ENCODE data around the gene ZNF581.

The ZNF581 gene

DNA sequence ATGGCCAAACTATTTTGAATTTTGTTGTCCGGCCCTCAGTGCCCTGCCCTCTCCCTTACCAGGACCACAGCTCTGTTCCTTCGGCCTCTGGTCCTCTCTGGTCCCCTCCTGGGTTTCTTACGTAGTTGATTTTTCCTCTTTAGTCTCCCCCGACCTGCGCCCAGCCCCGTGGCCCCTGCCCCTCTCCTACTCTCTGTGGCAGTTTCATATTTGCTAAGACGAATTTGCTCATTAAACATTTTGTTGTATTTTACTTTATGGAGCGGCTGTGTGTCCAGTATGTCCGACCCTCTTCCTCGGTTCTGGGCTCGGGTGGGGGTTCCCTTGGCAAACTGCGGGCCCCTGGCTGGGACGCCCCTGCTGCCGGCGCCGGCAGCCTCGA lies 31.0 kb downstream of the ZNF581 start:
- in situ Hi-C loops (cut with MboI; ENCODE audit: low pct_unique_long_range_greater_than_20kb, low sequenced_read_pairs) = no loop called here
- no peak for DNase-seq

DNA sequence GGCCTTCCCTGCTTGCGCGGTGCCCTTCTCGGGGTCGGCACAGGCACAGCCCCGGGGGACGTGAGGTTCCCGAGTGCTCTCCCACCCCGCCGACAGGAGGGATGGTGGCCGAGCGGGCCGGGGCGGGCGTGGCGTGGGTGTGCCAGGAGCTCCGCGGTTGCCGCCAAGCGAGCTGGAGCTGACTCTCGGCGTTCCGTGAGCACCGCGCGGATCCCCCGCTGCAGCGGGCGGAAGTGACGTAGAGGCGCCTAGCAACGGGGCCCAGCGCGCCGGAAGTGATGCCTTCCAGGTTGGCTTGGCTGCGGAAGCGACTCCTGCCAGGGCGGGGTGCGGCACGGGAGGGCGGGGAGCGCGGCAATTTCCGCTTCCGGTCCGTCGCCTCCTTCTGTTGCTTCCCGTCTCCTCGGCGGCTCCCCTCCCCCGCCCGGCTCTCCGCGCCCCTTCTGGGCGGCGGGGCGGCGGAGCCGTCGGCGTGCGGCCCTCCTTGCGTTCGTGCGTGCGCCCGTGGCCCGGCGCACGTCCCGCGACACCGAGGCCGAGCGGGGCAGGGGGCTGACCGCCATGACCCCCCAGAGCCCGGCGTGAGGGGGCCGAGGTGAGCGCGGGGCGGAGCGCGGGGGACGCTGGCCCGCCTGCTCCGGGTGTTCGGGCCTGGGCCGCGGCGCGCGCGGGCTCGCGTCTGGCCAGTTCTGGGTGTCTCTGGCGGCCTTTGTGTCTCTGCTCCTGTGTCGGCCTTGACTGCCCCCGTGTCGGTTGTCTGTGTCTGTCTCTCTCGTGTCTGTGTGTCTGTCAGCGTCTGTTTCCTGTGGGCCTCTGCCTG lies 31.6 kb downstream of the ZNF581 start, which contains the start of gene EPN1:
Gene EPN1 (plus strand): TSS at position 386 of the 820 bp plus-strand sequence. CDS start 3,402 bp downstream, outside the sequence.
- in situ Hi-C loops (cut with MboI; ENCODE audit: low pct_unique_long_range_greater_than_20kb, low sequenced_read_pairs) = no loop called here
- DNase-seq = peak; percentile 97

DNA sequence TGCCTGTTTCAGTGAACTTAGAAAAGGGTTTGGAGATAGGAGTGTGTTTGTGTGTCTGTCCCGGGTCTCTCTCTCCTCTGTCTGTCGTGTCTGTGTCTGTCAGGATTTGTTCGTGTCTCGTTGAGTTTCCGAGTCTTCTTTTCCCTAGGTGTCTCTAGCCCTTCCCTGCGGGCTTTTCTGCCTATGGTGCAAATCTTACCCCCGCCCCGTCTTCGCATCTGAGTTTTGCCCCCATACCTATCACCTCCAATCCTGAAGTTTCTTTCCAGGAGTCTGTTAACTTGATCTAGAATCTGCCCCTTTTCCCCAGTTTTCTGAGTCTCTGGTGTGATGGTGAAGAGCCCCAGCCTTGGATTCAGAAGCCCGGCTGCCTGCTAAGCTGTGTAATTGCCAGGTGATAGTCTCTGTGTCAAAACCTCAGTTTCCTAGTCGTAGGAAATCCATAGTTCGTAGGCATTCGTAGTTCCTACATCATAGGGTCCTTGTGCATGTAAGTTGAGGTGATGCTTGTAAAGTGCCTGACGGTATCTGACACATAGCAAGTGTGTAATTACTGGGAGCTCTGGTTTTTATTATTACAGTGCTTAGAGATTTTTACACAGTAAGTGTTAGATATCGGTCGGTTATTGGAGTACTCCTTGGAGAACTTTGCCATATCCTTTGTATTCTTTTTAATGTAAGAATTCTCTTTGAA lies 32.4 kb downstream of the ZNF581 start:
- in situ Hi-C loops (cut with MboI; ENCODE audit: low pct_unique_long_range_greater_than_20kb, low sequenced_read_pairs) = no loop called here
- no peak for DNase-seq

DNA sequence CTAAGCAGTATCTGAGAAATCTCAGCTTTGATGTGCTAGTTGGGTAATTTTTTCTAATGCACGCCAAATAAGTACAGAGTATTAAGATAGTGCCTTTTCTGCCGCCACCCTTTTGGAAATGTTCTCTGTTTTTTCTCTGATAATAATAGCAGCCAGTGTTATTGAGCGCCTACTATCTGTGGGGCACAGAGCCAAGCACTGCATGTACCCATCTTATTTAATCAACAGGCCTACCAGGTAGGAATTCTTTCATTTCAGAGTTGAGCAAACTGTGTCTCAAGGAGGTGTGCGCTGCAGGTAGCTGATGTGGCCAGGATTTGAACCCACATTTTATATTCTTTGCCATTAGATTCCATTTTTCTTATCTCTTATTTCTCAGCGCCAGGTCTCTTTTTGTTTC lies 32.9 kb downstream of the ZNF581 start:
- DNase-seq = no peak
- in situ Hi-C loops (cut with MboI; ENCODE audit: low pct_unique_long_range_greater_than_20kb, low sequenced_read_pairs) = no loop called here

DNA sequence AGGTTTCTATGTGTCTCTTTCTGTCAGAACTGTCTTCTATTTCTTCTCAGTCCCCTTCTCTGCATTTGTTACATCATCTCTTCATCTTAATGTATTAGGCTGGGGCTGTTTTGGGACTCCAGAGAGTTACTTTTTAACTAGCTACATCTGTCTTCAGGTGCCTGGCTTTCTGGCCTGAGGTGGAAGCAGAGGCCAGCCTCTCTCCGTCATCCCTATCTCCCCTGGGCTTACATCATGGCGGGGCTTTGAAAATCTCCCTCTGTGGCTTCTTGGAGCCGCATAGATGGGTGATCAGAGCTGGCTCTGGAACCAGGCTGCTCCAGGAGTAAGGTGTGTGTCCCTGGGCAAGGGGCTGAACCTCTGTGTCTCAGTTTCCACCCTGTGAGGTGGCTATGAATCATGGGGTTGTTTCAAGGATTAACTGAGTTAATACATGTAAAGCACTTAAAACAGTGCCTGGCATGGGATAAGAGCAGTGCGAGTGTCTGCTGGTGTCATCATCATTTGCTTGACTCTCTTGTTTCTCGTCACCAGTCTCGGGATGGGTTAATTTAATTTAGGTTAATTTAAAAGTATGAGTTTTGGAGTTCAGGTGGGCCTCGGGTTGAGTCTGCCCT lies 33.5 kb downstream of the ZNF581 start:
- no peak for DNase-seq
- in situ Hi-C loops (cut with MboI; ENCODE audit: low pct_unique_long_range_greater_than_20kb, low sequenced_read_pairs) = no loop called here

DNA sequence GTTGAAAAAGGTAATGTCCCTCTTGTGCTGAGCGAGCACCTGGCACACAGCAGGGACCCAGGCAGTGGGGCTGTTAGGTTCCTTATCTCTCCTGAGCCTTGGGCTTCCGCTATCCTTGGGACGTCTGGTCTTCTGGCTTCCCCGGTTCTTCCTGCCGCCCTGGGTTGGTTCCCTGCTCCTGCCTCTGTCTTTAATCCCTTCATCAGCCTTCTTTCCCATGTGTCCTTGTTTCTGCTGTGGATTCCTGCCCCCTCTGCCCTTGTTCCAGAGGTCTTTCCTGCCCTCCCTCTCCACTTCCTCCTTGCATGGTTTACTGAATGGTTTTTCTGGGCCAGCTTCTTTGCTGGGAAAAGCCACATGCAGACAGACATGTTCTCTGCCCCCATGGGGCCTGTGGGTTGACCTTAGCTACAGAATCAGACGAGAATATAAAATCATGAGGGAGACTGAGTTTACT lies 34.2 kb downstream of the ZNF581 start:
- in situ Hi-C loops (cut with MboI; ENCODE audit: low pct_unique_long_range_greater_than_20kb, low sequenced_read_pairs) = no loop called here
- no peak for DNase-seq

DNA sequence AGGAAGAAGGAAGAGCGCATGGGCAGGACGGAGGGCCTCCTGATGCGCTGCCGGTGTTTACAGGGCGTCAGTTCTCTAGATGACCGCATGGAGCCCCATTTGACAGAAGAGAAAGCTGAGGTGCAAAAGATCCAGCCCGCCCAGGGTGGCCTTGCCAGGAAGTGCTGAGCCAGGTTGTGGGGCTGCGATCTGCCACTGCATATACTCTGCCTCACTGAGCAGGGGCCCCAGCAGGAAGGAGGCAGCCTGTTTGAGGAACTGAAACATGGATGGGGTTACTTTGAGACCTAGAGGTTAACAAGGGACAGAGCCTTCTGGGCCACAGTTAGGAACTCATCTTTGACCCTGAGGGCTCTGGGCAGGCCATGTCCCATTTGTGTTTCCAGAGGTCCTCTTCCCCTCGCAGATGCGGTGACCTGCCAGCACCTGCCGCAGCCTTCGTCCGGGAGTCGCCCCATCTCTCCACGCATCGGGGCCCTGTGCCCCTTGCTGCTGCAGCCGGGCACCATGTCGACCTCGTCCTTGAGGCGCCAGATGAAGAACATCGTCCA lies 34.7 kb downstream of the ZNF581 start:
- in situ Hi-C loops (cut with MboI; ENCODE audit: low pct_unique_long_range_greater_than_20kb, low sequenced_read_pairs) = no loop called here
- DNase-seq = peak; percentile 64

DNA sequence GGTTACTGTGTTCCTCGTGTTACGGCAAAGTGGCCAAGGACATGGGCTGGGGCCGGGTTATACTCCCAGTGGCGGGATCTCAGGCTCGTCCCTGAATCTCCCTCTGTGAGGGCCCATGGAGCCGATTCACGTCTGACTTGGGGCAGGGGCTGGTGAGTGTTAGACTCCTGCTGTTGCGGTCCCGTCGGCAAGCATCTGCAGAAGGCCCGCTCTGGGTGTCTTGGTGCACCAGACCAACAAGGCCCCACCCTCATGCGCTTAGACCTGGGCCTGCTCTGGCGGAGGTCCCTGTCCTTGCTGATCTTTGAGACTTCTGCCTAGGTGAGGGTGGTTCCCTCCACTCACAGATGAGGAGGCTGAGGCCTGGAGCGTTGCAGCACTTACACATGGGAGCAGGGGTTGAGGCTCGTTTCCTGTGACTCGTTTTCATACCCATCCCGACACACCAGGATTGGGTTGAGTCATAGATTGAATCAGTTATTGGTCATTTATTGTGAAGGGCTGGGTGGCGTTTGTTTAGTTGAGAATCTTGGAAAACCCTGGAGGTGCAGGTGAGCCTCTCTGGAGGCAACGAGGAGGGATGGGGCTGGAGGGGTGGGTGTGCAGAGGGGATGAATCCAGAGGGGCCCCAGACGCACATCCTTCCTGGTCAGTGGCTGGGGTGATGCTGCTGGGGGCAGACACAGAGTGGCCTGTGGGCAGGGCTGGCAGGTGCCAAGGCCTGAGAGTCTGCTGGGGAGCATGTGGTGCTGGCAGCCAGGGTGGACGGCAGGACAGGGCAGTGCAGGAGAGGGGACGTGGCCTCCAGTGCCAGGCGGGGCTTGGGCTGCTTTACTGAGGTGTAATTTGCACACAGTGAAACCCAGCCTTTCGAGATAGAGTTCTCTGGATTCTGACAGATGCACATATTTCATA lies 36.2 kb downstream of the ZNF581 start:
- DNase-seq = no peak
- in situ Hi-C loops (cut with MboI; ENCODE audit: low pct_unique_long_range_greater_than_20kb, low sequenced_read_pairs) = no loop called here

DNA sequence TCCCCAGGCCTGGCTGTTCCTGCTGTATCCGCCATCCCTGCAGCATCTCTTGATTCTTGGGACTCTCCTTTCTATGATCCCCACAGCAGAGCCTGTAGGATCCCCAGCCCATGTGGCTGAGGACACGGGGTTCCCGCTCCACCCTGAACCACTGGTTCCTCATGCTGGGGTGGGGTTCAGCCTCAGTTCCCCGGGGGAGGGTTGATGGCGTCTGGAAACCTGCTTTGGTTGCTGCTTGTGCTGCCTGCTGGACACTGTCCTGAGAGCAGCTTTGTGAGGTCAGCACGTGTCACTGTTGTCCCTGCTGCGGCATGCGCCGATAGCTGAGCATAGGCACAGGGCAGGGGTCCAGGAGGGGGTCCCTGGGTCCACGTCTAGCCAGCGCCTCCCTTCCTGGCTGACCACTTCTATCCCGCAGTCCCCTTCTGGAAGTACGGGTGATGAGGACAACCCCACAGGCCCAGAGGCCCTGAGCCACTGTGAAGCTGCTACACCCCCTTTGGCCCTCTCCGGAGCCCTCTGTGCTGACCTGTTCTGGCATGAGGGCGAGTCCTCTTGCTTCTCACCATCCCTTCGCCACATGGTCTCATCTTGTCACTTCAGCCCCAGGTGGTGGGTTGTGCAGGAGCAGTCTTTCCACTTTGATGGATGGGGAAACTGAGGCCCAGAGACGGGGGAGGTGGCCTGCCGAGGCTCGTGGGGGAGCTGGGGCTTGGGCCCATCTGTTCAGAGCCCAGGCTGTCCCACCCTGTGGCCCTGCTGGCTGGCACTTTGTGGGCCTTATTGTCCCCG lies 37.1 kb downstream of the ZNF581 start:
- in situ Hi-C loops (cut with MboI; ENCODE audit: low pct_unique_long_range_greater_than_20kb, low sequenced_read_pairs) = no loop called here
- no peak for DNase-seq

DNA sequence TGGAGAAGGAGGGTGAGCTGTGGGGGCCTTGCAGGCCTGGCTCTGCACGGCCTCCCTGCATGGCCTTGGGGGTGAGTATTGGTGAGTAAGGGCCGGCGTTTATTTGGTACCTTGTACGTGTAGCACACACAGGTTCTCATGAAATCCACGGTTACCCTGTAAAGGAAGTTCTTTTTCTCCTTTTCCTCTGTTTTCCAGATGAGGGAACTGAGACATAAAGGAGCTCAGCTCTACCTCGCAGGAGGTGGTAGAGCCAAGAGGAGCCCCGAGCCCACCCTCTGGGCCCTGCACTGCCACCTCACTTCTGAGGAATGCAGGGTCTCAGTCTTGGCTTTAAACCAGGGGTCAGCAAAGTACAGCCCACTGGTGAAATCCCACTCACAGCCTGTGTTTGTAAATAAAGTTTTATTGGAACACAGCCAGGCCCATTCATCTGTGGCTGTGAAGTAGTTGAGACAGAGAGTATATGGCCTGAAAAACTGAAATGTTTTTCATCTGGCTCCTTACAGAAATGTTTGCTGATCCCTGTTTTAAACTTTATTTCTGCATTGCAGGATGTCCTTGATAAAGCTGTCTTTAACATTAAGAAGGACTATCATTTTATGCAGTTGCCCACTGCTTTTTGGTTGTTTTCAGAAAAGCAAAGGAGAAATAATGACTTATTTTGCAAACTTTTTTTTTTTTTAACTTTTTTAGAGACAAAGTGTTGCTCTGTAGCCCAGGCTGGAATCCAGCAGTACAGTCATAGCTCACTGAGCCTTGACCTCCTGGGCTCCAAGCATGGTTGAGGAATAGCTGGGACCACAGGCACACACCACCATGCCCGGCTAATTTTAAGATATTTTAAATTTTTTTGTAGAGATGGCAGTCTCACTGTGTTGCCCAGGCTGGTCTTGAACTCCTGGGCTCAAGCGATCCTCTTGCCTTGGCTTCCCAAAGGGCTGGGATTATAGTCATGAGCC lies 38.0 kb downstream of the ZNF581 start:
- no peak for DNase-seq
- in situ Hi-C loops (cut with MboI; ENCODE audit: low pct_unique_long_range_greater_than_20kb, low sequenced_read_pairs) = no loop called here

DNA sequence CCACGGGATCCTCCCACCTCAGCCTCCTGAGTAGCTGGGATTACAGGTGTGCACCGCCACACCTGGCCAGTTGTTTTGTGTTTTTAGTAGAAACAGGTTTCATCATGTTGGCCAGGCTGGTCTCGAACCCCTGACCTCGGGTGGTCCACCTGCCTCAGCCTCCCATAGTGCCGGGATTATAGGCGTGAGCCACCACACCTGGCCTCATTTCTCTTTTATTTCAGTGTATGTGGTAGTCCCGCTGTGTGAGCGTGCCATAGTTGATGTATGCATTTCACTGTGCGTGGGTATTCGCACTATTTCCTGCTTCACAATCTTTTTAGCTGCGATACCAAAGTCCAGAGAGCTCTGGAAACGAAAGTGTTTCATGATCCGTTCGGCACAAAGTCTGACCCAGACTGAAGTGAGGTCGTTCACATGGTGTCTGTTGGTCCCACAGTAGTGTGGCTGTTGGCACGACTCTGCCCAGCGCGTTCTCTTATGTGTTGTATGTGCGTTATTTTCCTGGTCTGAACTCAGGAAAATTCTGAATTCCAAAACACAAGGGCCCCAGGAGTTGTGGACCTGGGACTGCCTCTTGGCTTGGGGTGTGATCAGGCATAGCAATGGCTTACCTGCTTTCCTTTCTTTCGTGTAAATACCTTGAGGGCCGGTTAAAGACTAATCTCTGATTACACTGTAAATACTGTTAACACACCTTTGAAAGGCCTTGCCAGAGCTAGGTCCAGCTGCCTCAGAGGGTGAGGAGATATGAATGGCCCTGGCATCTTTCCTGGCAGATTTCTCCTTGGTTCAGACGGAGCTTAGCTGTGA lies 40.2 kb downstream of the ZNF581 start:
- in situ Hi-C loops (cut with MboI; ENCODE audit: low pct_unique_long_range_greater_than_20kb, low sequenced_read_pairs) = no loop called here
- no peak for DNase-seq

DNA sequence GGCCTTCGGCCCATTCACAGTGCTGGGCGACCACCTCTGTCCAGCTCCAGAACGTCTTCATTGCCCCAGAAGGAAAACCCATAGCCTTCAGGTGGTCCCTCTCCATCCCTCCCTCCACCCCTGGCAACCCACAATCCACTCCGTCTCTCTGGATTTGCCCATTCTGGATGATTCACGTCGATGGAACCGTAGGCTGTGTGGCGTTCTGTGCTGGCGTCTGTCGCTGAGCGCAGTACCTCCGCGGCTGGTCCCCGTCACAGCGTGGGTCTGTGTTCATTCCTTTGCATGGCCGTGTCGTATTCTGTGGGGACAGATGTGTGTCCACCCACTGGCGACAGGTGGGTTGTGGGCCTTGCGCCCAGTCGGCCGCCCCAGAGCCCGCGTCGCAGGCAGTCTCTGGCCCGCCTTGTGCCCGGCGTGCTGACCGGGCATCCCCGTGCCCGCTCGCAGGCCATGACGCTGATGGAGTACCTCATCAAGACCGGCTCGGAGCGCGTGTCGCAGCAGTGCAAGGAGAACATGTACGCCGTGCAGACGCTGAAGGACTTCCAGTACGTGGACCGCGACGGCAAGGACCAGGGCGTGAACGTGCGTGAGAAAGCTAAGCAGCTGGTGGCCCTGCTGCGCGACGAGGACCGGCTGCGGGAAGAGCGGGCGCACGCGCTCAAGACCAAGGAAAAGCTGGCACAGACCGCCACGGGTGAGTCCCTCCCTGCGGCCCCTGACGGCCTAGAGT lies 41.7 kb downstream of the ZNF581 start:
- in situ Hi-C loops (cut with MboI; ENCODE audit: low pct_unique_long_range_greater_than_20kb, low sequenced_read_pairs) = no loop called here
- DNase-seq = no peak

DNA sequence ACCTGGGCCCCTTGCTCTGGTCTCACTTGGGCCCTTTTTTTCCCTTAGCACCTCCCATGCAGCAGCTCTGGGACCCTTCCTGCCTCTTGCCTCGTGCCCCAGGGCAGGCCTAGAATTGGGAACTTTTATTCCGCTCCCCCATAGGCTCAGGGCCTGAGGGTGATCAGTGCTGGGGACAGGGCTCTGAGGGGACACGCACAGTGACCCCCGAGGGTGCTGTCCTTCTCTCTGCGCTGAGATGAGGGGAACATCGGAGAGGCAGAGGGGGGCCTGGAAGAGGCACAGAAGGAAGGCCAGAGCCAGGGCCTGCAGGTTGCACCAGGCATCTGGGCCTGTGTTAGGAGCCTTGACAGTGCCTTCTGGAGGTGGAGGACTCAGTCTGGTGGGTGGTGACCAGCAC lies 42.3 kb downstream of the ZNF581 start:
- DNase-seq = no peak
- in situ Hi-C loops (cut with MboI; ENCODE audit: low pct_unique_long_range_greater_than_20kb, low sequenced_read_pairs) = no loop called here

DNA sequence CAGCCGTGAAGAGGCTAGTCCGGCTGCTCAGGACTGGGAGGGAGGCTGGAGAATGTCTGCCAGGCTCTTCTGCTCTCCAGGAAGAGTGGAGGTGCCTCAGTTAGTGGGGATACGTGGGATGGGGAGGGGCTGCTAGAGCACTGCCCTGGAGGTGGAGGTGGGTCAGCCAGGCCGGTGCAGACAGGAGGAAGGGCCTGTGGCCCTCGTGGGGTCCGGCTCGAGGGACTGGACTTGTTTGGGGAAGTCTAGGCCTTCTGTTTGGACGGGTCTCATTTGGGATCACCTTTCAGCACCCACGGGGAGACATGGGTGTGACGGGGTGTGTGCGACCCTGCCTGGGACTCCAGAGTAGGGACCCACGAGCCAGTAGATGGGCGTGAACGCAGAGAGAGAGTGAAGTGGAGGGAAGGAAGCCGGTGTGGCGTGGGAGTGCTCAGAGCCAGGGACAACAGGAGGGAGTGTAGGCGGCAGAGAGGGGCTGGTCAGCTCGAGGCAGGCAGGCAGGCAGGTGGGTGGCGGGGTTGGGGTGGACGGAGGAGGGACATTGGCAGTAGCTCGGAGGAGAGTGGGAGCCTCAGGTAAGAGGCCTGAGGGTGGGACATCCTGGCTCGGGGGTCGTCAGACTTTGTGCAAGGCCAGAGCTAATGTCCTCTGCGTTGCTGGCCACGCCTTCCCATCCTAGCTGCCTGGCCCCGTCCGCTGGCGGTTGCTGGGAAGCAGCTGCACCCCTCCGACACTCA lies 43.0 kb downstream of the ZNF581 start:
- DNase-seq = no peak
- in situ Hi-C loops (cut with MboI; ENCODE audit: low pct_unique_long_range_greater_than_20kb, low sequenced_read_pairs) = no loop called here

All from KBM-7 (cell line).